Measurements from ENCODE around the gene RRM2. TPM values are rescaled to one million over a fixed set of nuclear protein-coding genes. Genes with fewer than 3 reads are reported as not detected.

RRM2 gene
- total RNA-seq, 4 donors from 2014 or later, result 0.99 to 9.5 (median 1.8) TPM

DNA sequence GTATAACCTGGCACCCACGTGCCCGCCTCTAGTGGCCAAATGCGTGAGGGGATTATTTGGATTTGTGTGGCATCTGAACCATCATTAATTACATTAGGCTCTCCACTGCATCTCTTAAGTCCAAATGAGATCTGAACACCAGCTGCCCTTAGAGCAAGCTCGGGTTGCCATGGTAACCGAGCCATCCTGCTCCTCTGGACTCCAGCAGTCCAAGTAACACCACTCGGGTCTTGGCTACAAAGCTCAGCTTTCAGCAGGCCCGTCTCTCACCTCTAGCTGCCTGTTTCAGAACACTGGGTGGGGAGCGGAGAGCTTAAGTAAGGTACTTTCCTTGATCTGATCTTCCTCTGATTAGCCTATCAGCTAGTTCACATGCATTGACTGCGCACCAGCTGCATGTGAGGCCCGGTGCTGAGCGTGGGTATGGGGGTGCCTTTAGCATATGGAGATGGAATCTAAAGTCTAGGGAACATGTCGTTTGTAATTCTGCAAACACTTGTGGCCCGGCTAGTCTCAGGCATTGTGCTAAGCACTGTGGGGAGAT is 28.2 kb upstream of the RRM2 start:
- TF ChIP-seq, protein P1, sequence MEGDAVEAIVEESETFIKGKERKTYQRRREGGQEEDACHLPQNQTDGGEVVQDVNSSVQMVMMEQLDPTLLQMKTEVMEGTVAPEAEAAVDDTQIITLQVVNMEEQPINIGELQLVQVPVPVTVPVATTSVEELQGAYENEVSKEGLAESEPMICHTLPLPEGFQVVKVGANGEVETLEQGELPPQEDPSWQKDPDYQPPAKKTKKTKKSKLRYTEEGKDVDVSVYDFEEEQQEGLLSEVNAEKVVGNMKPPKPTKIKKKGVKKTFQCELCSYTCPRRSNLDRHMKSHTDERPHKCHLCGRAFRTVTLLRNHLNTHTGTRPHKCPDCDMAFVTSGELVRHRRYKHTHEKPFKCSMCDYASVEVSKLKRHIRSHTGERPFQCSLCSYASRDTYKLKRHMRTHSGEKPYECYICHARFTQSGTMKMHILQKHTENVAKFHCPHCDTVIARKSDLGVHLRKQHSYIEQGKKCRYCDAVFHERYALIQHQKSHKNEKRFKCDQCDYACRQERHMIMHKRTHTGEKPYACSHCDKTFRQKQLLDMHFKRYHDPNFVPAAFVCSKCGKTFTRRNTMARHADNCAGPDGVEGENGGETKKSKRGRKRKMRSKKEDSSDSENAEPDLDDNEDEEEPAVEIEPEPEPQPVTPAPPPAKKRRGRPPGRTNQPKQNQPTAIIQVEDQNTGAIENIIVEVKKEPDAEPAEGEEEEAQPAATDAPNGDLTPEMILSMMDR (IDR thresholded peaks at IDR 0.05), result no peak
- TF ChIP-seq POLR2A (IDR thresholded peaks at IDR 0.05), result no peak
- no peak overlapping the region for H3K4me3 ChIP-seq (ENCODE audit: low read depth, poor library complexity, severe bottlenecking)
- intact Hi-C loops (cut with DNase I; ENCODE audit: low total_unique reads), result no loop called here
- DNase-seq (ENCODE audit: low spot score in 2 of 2), result no peak
- 63 to 73% methylated on average over 13 of the region's 13 CpGs for WGBS, 2 donors

DNA sequence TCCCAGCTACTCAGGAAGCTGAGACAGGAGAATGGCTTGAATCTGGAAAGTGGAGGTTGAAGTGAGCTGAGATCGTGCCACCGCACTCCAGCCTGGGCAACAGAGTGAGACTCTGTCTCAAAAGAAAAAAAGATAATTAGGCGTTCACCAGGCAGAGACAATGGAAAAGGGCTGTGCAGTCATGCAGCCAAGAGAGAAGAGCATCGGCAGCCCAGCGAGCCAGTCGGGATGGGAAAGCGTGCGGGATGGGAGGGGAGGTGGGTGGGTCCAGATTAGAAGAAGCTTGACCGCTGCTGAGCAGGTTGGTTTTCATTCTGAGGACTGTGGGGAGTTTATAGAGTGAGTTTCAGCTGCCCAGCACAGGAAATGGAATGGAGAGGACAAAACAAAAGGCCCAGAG is 27.4 kb upstream of the RRM2 start:
- intact Hi-C loops (cut with DNase I; ENCODE audit: low total_unique reads), result no loop called here

DNA sequence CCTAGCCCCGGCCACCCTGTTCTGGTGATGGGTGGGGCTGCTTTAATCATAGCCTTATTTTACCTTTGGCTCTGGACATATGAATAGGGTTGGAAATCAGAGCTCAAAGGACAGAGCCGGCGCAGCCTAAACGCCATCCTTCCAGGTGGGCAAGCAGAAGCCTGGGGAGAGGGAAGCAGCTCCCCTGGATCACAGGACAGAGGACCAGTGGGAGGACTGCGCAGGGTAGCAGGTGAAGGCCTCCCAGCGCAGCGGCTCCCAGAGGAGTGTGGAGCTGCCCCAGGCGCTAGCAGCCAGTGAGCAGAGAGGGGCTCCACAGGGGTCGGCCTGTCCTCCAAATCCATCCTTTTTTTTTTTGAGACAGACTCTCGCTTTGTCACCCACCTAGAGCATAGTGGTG is 25.9 kb upstream of the RRM2 start:
- intact Hi-C loops (cut with DNase I; ENCODE audit: low total_unique reads), result no loop called here
- H3K4me3 ChIP-seq (ENCODE audit: low read depth, poor library complexity, severe bottlenecking), result no peak overlapping the region
- no peak for TF ChIP-seq POLR2A (IDR thresholded peaks at IDR 0.05)
- TF ChIP-seq, protein P1 (IDR thresholded peaks at IDR 0.05), result no peak
- DNase-seq (ENCODE audit: low spot score in 2 of 2), result no peak
- WGBS, 2 donors, result 91 to 93% methylated on average over 10 of the region's 10 CpGs

More for the DNA sequence above, 27.4 kb upstream of the RRM2 start:
- no peak overlapping the region for H3K4me3 ChIP-seq (ENCODE audit: low read depth, poor library complexity, severe bottlenecking)
- no peak for TF ChIP-seq POLR2A (IDR thresholded peaks at IDR 0.05)
- TF ChIP-seq, protein P1 (IDR thresholded peaks at IDR 0.05), result no peak
- DNase-seq (ENCODE audit: low spot score in 2 of 2), result no peak
- 75 to 84% methylated on average over 9 of the region's 9 CpGs for WGBS, 2 donors

DNA sequence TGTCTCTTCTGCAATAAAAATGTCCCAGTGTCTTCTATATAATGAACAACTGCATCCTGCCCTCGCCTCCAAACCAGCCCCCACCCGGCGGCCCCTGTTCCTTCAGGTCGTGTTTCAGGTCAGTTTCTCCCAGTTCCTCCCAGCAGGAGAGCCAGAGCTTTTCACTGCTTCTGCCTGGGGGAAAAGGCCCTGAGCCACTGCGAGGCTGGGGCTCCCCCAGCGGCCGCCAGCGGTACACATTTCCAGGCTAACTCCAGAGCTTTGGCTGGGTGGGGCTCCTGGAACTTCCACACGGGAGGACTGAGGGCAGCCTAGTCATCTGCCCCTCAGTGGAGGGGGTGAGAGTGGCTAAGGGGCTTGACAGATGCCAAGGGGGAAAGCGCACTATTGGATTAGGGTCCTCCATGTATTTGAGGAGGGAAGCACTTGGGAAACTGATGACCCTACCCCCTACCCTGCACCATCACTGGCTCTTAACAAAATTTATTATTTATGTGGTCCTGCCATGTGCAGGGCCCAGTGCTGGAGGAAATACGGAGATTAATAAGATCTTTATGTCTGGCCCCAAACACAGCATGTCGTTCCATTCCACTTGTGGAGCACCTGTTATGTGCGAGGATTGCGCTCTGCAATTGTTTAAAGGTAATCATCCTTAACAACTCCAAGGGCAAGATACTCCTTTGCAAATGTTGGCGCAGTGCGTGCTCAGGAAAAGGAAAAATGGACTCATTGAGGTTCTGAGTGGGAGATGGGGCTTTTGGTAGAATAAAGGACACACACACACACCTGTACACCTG is 25.0 kb upstream of the RRM2 start:
- no peak for TF ChIP-seq POLR2A (IDR thresholded peaks at IDR 0.05)
- TF ChIP-seq, protein P1 (IDR thresholded peaks at IDR 0.05), result peak in 1 of 3 donors; percentile 34
- no peak overlapping the region for H3K4me3 ChIP-seq (ENCODE audit: low read depth, poor library complexity, severe bottlenecking)
- DNase-seq (ENCODE audit: low spot score in 2 of 2), result peak in 1 of 2 donors; percentile 91
- intact Hi-C loops (cut with DNase I; ENCODE audit: low total_unique reads), result no loop called here
- WGBS, 2 donors, result 38 to 43% methylated on average over 16 of the region's 16 CpGs

DNA sequence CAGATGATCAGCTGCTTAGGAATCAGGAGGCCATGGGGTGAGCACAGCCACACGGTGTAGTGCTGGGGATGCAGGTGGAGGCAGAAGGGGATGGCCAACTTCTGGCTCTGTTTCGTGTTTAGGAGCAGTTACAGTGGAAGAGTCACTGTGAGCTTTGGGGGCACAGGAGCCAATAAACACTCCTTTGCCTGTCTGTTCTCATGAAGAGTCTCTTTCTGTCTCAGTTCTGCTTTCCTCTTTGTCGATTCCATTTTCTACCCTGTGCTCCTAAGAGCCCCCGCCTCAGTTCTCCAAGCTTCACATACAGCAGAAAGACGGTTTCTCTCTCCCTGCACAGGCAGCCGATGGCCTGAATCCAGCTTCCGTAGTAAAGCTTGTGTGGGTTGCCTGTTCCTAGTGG is 21.0 kb upstream of the RRM2 start:
- DNase-seq (ENCODE audit: low spot score in 2 of 2), result no peak
- intact Hi-C loops (cut with DNase I; ENCODE audit: low total_unique reads), result no loop called here
- WGBS, 2 donors, result 66 to 68% methylated on average over 7 of the region's 7 CpGs
- H3K4me3 ChIP-seq (ENCODE audit: low read depth, poor library complexity, severe bottlenecking), result no peak overlapping the region
- TF ChIP-seq, protein P1 (IDR thresholded peaks at IDR 0.05), result no peak
- no peak for TF ChIP-seq POLR2A (IDR thresholded peaks at IDR 0.05)
